ENCODE measurements around the gene MBNL2. TPM values are rescaled to one million over a fixed set of nuclear protein-coding genes. Genes with fewer than 3 reads are reported as not detected.

MBNL2 gene
- total and polyA plus RNA-seq, 2 donors from 2014 or later = 18.8 to 70.5 TPM

GRCh38 chr13:97185751-97186150 is 36.4 kb upstream of the MBNL2 start:
- intact Hi-C loops (cut with DNase I) = no loop called here
- Histone ChIP-seq H3K4me3 (ENCODE audit: low read length in 3 of 3) (no peak overlapping the region), H3K9ac (ENCODE audit: low read length in 3 of 3) (no peak overlapping the region), H3K4me1 (ENCODE audit: control insufficient read depth in 2 of 3, insufficient read depth in 2 of 3, low read depth in 1 of 3, low read length in 3 of 3) (no peaks in the 10 kb centered on the region), H3K9me3 (ENCODE audit: control insufficient read depth in 2 of 3, insufficient read depth in 1 of 3, low read length in 3 of 3) (no peaks in the 10 kb centered on the region), H3K27ac (ENCODE audit: low read depth in 2 of 2, low read length in 2 of 2) (no peak overlapping the region), H3K36me3 (ENCODE audit: control insufficient read depth in 2 of 3, insufficient read depth in 3 of 3, low read length in 3 of 3) (no peaks in the 10 kb centered on the region), H3K27me3 (ENCODE audit: control insufficient read depth, insufficient read depth, low read length) (no peaks in the 10 kb centered on the region)
- FAIRE-seq = no peak
- TF ChIP-seq, protein P1, sequence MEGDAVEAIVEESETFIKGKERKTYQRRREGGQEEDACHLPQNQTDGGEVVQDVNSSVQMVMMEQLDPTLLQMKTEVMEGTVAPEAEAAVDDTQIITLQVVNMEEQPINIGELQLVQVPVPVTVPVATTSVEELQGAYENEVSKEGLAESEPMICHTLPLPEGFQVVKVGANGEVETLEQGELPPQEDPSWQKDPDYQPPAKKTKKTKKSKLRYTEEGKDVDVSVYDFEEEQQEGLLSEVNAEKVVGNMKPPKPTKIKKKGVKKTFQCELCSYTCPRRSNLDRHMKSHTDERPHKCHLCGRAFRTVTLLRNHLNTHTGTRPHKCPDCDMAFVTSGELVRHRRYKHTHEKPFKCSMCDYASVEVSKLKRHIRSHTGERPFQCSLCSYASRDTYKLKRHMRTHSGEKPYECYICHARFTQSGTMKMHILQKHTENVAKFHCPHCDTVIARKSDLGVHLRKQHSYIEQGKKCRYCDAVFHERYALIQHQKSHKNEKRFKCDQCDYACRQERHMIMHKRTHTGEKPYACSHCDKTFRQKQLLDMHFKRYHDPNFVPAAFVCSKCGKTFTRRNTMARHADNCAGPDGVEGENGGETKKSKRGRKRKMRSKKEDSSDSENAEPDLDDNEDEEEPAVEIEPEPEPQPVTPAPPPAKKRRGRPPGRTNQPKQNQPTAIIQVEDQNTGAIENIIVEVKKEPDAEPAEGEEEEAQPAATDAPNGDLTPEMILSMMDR (IDR thresholded peaks at IDR 0.05; ENCODE audit: borderline replicate concordance, extremely low read depth, insufficient read depth) = no peak
- DNase-seq = no peak

GRCh38 chr13:97188207-97188606 is 33.9 kb upstream of the MBNL2 start:
- FAIRE-seq (no peak), DNase-seq (no peak)
- Histone ChIP-seq H3K36me3 (ENCODE audit: control insufficient read depth in 2 of 3, insufficient read depth in 3 of 3, low read length in 3 of 3) (no peaks in the 10 kb centered on the region), H3K27me3 (ENCODE audit: control insufficient read depth, insufficient read depth, low read length) (no peaks in the 10 kb centered on the region), H3K9me3 (ENCODE audit: control insufficient read depth in 2 of 3, insufficient read depth in 1 of 3, low read length in 3 of 3) (no peaks in the 10 kb centered on the region), H3K4me3 (ENCODE audit: low read length in 3 of 3) (no peak overlapping the region), H3K4me1 (ENCODE audit: control insufficient read depth in 2 of 3, insufficient read depth in 2 of 3, low read depth in 1 of 3, low read length in 3 of 3) (no peaks in the 10 kb centered on the region), H3K9ac (ENCODE audit: low read length in 3 of 3) (no peak overlapping the region), H3K27ac (ENCODE audit: low read depth in 2 of 2, low read length in 2 of 2) (no peak overlapping the region)
- TF ChIP-seq, protein P1 (IDR thresholded peaks at IDR 0.05; ENCODE audit: borderline replicate concordance, extremely low read depth, insufficient read depth) = no peak
- intact Hi-C loops (cut with DNase I) = no loop called here

GRCh38 chr13:97189928-97190327 is 32.2 kb upstream of the MBNL2 start:
- Histone ChIP-seq H3K4me1 (ENCODE audit: control insufficient read depth in 2 of 3, insufficient read depth in 2 of 3, low read depth in 1 of 3, low read length in 3 of 3) (no peaks in the 10 kb centered on the region), H3K9ac (ENCODE audit: low read length in 3 of 3) (no peak overlapping the region), H3K36me3 (ENCODE audit: control insufficient read depth in 2 of 3, insufficient read depth in 3 of 3, low read length in 3 of 3) (no peaks in the 10 kb centered on the region), H3K9me3 (ENCODE audit: control insufficient read depth in 2 of 3, insufficient read depth in 1 of 3, low read length in 3 of 3) (no peaks in the 10 kb centered on the region), H3K27ac (ENCODE audit: low read depth in 2 of 2, low read length in 2 of 2) (no peak overlapping the region), H3K4me3 (ENCODE audit: low read length in 3 of 3) (no peak overlapping the region), H3K27me3 (ENCODE audit: control insufficient read depth, insufficient read depth, low read length) (no peaks in the 10 kb centered on the region)
- intact Hi-C loops (cut with DNase I) = no loop called here
- TF ChIP-seq, protein P1 (IDR thresholded peaks at IDR 0.05; ENCODE audit: borderline replicate concordance, extremely low read depth, insufficient read depth) = no peak
- DNase-seq (no peak), FAIRE-seq (no peak)

DNA sequence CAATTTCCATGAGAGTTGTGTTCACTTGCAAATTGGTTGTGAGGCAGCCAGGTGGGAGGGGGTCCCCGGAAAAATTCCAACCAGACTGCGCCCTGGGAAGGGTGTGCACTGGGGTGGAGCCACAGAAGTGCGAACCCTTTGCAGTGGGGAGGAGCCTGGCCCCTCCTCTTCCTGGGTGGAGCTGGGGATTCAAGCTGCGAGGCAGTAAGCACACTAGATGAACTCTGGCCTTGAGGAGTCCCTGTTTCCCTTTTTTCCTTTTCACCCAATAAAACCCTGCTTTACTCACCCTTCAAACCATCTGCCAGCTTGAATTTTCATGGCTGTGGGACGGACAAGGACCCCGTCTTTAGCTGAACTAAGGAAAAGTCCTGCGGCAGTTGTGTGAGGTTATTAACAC is 31.0 kb upstream of the MBNL2 start:
- intact Hi-C loops (cut with DNase I) = no loop called here
- no peaks in the 10 kb centered on the region for H3K27me3 ChIP-seq (ENCODE audit: control insufficient read depth, insufficient read depth, low read length)
- no peak overlapping the region for H3K9ac ChIP-seq (ENCODE audit: low read length in 3 of 3)
- H3K4me3 ChIP-seq (ENCODE audit: low read length in 3 of 3) = no peak overlapping the region
- TF ChIP-seq, protein P1 (IDR thresholded peaks at IDR 0.05; ENCODE audit: borderline replicate concordance, extremely low read depth, insufficient read depth) = no peak
- no peak overlapping the region for H3K27ac ChIP-seq (ENCODE audit: low read depth in 2 of 2, low read length in 2 of 2)
- FAIRE-seq = no peak
- H3K9me3 ChIP-seq (ENCODE audit: control insufficient read depth in 2 of 3, insufficient read depth in 1 of 3, low read length in 3 of 3) = no peaks in the 10 kb centered on the region
- no peaks in the 10 kb centered on the region for H3K36me3 ChIP-seq (ENCODE audit: control insufficient read depth in 2 of 3, insufficient read depth in 3 of 3, low read length in 3 of 3)
- no peaks in the 10 kb centered on the region for H3K4me1 ChIP-seq (ENCODE audit: control insufficient read depth in 2 of 3, insufficient read depth in 2 of 3, low read depth in 1 of 3, low read length in 3 of 3)
- no peak for DNase-seq

All from kidney (tissue), 14 donors.